Hypothalamus (tissue), 51 donors: ENCODE results near the gene HSPA1A.
A peak's percentile ranks its signal among the peaks of the same experiment; 100 is the strongest.
"Not testable (repeated sequence)": the region's sequence is repeated elsewhere in the genome, so short reads cannot be mapped to it uniquely, and the experiment has no call there.

Experiments used
- DNase-seq, 51 donors: peaks; one replicate each; lab custom pipeline; 2025; lab: John Stamatoyannopoulos, UW

Gene HSPA1A

GRCh38 chr6:31780507-31781243 is 34.7 kb upstream of the HSPA1A start:
- no peak for DNase-seq

GRCh38 chr6:31781244-31782125 is 33.9 kb upstream of the HSPA1A start:
- no peak for DNase-seq

DNA sequence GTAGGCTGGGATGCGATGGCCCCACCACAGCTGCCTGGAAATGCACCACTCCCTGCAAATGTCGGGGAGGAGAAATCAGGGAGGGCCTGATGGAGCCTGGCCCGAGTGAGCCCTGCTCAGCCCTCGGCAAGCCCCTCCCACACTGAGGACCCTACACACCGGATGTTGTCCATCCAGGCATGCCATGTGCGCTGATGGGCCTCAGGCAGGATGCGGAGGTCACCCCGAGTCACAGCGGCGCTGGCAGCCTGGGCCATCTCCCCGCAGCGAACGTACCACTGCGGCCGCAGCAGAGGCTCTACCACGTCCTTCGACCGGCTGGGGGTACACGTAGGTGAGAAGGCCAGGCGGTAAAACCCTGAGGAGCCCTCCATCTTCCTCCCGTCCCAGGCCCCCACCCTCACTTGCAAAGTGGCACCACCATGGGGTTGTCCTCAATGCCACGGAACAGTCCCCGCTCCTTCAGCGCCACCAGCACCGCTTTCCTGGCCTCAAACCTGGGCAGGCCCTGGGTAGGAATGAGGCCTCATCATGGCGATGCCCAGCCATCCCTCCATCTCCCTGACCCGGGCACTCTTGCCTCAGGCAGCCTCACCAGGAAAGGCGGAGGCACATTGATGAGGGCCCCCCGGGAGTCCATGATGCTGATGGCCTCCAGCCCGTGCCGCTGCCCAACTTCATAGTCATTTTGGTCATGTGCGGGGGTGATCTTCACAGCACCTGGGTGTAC is 33.1 kb upstream of the HSPA1A start:
- no peak for DNase-seq

DNA sequence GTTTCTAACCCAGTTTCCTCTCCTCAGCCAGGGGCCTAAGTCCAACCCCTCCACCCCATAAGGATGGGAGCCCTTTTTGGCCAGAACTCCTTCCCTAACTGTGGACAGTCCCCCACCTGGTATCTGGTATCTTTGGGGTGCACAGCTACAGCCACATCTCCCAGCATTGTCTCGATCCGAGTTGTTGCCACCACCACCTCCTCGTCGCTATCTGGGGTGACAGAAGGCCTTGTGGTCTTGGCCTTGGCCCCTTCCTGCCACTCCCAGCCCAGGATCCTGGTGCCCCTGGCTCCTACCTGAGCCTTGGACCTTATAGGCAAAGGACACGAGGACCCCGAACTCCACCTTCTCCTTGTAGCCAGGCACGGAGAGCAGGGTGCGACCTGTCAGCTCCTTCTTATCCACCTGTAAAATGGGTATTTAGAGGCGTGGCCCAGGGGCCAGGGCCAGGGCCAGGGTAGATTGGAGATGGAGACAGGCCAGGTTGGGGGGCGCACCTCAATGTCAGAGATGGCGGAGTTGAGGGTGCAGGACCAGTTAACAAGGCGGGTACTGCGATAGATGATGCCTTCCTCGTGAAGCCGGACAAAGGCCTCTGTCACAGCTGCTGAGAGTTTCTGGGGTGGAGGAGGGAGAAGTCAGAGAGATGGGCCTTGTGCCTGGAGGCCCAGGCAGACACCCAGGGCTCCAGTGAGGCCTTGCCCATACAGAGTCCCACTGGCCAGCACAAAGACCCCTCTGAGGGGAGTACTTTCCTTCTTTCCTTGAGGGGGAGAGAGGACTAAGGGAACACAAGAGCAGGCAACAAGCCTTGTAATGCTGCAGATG is 31.0 kb upstream of the HSPA1A start:
- DNase-seq = peak in 1 of 51 donors; percentile 14

GRCh38 chr6:31785475-31785874 is 29.9 kb upstream of the HSPA1A start:
- DNase-seq = no peak

- peak in 17 of 51 donors; percentile 5 to 42 (median 19) for DNase-seq
These were observed 23.8 kb upstream of the HSPA1A start for GRCh38 chr6:31791324-31792089.

- DNase-seq = no peak
These were observed 23.3 kb upstream of the HSPA1A start for GRCh38 chr6:31792090-31792374.

GRCh38 chr6:31792761-31793171 is 22.6 kb upstream of the HSPA1A start:
- DNase-seq = no peak

- DNase-seq = not testable (repeated sequence)
These were observed 21.5 kb upstream of the HSPA1A start for GRCh38 chr6:31793927-31794245.

GRCh38 chr6:31794294-31794865 is 21.0 kb upstream of the HSPA1A start:
- peak in 1 of 51 donors; percentile 18 for DNase-seq

- peak in 6 of 51 donors; percentile 32 to 82 (median 58) for DNase-seq
These were observed 20.3 kb upstream of the HSPA1A start for GRCh38 chr6:31794866-31795615.

- peak in 50 of 51 donors; percentile 43 to 92 (median 84) for DNase-seq
These were observed 19.6 kb upstream of the HSPA1A start, which contains the start of gene VARS1 for GRCh38 chr6:31795616-31796298. VARS1 (minus strand) TSS chr6:31795752; CDS start chr6:31795217, 535 bp downstream.

DNA sequence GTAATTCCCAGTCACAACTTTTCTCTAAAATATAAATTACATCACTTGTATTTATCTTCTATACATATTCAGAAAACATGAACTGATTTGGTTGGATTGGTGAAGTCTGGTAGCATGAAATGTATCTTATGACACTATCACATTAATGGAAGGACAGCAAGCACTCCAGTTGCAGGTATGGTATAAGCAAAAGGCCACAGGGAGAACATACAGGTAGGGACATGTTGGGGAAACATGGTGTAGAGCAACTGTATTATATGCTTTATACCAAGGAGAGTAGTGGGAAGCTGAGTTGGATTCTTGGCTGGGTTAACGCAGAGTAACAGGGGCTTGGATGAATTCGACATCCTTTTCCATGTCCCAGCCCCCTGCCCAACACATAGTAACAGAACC is 18.4 kb upstream of the HSPA1A start:
- DNase-seq = no peak

DNA sequence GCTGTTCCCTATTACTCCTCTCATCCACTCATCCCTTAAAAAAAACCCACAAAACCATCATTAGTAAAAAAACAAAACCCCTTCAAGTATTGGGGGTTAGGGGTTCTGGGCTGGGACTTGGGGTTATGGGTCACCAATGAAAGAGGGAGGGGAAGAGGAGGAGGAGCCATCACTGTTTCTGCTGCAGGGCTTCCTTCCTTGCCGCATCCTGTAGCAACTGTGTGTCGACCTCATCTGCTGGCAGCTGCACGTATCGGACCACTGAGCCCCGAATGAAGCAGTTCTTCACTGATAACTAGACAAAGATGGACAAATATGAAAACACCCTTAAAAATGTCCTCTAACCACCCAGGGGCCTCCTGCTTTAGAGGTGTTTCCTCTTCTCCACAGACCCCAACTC is 17.8 kb upstream of the HSPA1A start:
- DNase-seq = no peak

- no peak for DNase-seq
These were observed 15.6 kb upstream of the HSPA1A start for GRCh38 chr6:31799781-31800180.

- DNase-seq = not testable (repeated sequence)
These were observed 14.1 kb upstream of the HSPA1A start for GRCh38 chr6:31801031-31801927.

DNA sequence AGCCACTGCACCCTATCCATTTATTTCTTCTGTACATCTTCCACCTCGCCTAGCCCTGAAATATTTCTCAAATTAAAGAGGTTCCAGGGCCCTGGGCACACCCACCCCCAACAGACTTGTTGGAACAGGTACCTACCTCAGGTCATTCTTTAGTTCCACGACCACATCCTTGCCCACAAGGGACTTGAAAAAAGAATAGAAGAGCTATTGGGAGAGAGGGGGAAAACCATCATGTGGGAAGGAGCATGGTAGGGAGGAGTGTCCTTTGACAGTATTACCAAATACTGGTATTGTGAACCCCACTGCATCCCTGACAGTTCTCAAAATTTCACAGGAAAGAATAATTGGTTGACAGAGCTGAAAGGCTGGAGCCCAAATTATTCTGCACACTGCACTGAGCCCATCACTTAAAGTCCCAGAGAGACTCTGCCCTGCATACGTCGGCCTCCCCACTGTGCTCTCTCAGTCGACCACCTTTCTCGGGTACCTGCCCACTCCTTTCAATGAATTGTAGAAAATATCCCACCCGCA is 9.3 kb upstream of the HSPA1A start:
- peak in 1 of 51 donors; percentile 48 for DNase-seq
